Measurements from ENCODE around the gene TDRD15. TPM values are rescaled to one million over a fixed set of nuclear protein-coding genes. Genes with fewer than 3 reads are reported as not detected.
A peak's percentile ranks its signal among the peaks of the same experiment; 100 is the strongest.

TDRD15 gene
- total and polyA plus RNA-seq, 2 of the 13 experiments (the other 11 are each of a cell fraction or from before 2014, with no cell fraction given), result 0.12 to 0.29 TPM

GRCh38 chr2:21146638-21147037 is 22.9 kb downstream of the TDRD15 start (continued):
- TF ChIP-seq NR2F1 (CRISPR knock-in tag; IDR thresholded peaks at IDR 0.05), result no peak
- no peak for TF ChIP-seq GATAD1 (CRISPR knock-in tag; IDR thresholded peaks at IDR 0.05)

- POLR2A ChIA-PET, result interaction anchor here (0.9 kb wide), 2 partner anchors 106 to 111 kb away, joined by 3 read pairs; no protein-coding TSS in a partner anchor
- intact Hi-C loops (cut with micrococcal nuclease; ENCODE audit: unreplicated experiment), result no loop called here
- TF ChIP-seq ZNF10 (CRISPR knock-in tag; IDR thresholded peaks at IDR 0.05; ENCODE audit: borderline replicate concordance, low read depth) (no peak), ISL2 (CRISPR knock-in tag; IDR thresholded peaks at IDR 0.05) (0 out of 2 replicates have a peak, but pooled peaks have one; percentile 16), HMG20A (CRISPR knock-in tag; IDR thresholded peaks at IDR 0.05; ENCODE audit: borderline replicate concordance) (peak; percentile 20; the same call in 1 of the 2 replicates), RFX1 (IDR thresholded peaks at IDR 0.05) (no peak), ZNF562 (CRISPR knock-in tag; IDR thresholded peaks at IDR 0.05; ENCODE audit: borderline replicate concordance) (no peak), ARNTL (CRISPR knock-in tag; IDR thresholded peaks at IDR 0.05) (no peak), EP300 (IDR thresholded peaks at IDR 0.05; ENCODE audit: low read depth in 2 of 2, low read length in 2 of 2) (peak in 1 of 2 experiments; percentile 19; a peak in 1 of 4 replicates), EP300 (CRISPR knock-in tag; IDR thresholded peaks at IDR 0.05; ENCODE audit: borderline replicate concordance) (no peak), MIER2 (CRISPR knock-in tag; IDR thresholded peaks at IDR 0.05) (no peak), RARA (CRISPR knock-in tag; IDR thresholded peaks at IDR 0.05) (peak; percentile 63; the same call in 1 of the 2 replicates), CSRNP2 (CRISPR knock-in tag; conservative IDR thresholded peaks at IDR 0.05; ENCODE audit: low read depth) (no peak), GATAD2A (CRISPR knock-in tag; IDR thresholded peaks at IDR 0.05) (0 out of 2 replicates have a peak, but pooled peaks have one; percentile 12), ZNF7 (CRISPR knock-in tag; IDR thresholded peaks at IDR 0.05) (no peak), ZNF513 (CRISPR knock-in tag; conservative IDR thresholded peaks at IDR 0.05) (no peak), CREM (IDR thresholded peaks at IDR 0.05) (peak; percentile 18; the same call in 1 of the 2 replicates), CREM (CRISPR knock-in tag; IDR thresholded peaks at IDR 0.05) (no peak), HNF4A (CRISPR knock-in tag; IDR thresholded peaks at IDR 0.05) (0 out of 2 replicates have a peak, but pooled peaks have one; percentile 11), ZNF451 (CRISPR knock-in tag; IDR thresholded peaks at IDR 0.05) (no peak), ZNF276 (CRISPR knock-in tag; IDR thresholded peaks at IDR 0.05; ENCODE audit: low read depth) (no peak), FOXA3 (CRISPR knock-in tag; IDR thresholded peaks at IDR 0.05) (peak; percentile 55), ETV6 (CRISPR knock-in tag; conservative IDR thresholded peaks at IDR 0.05) (no peak)
Measured at GRCh38 chr2:21148718-21149117, 24.9 kb downstream of the TDRD15 start.

More at GRCh38 chr2:21148718-21149117, 24.9 kb downstream of the TDRD15 start:
- CTCF ChIA-PET (ENCODE audit: low intra/inter-chr PET ratio, low total read pairs), result no interaction called here
- FAIRE-seq (no peak), ATAC-seq (no peak), DNase-seq (ENCODE audit: low spot score) (no peak)
- no peaks in the 10 kb centered on the region for H4K20me1 ChIP-seq (ENCODE audit: insufficient read depth, low read length)
- H3K79me2 ChIP-seq (ENCODE audit: insufficient read depth, low read length), result no peaks in the 10 kb centered on the region
- H3K4me2 ChIP-seq (ENCODE audit: low read depth, low read length), result peak overlapping the region; percentile 0; the same call in 1 of the 2 replicates
- no peaks in the 10 kb centered on the region for H3K36me3 ChIP-seq (replicated peaks in 1 of 2; ENCODE audit: control insufficient read depth in 1 of 2, insufficient read depth in 2 of 2, low read length in 2 of 2)
- peaks cover 10% of the 10 kb centered on the region for H3K4me1 ChIP-seq (ENCODE audit: insufficient read depth, low read length)
- H3K27ac ChIP-seq (ENCODE audit: extremely low read length, insufficient read depth, low read length), result no peak overlapping the region
- no peaks in the 10 kb centered on the region for H3K27me3 ChIP-seq (ENCODE audit: control insufficient read depth in 1 of 2, insufficient read depth in 2 of 2, low read length in 2 of 2)
- no peaks in the 10 kb centered on the region for H3K9me3 ChIP-seq (ENCODE audit: low read length)
- no TSS peak for BruUV-seq (replicated peaks)
- no peak overlapping the region for H3K4me3 ChIP-seq (replicated peaks in 1 of 3; ENCODE audit: insufficient read depth in 1 of 3, low read depth in 2 of 3, low read length in 3 of 3)
- no peak overlapping the region for H2AFZ ChIP-seq (ENCODE audit: low read length)
- in situ Hi-C loops (cut with HindIII; ENCODE audit: extremely low pct_ligation_motif_present, low pct_unique_long_range_greater_than_20kb), result no loop called here
- H3K9ac ChIP-seq (ENCODE audit: insufficient read depth, low read depth, low read length), result no peak overlapping the region

Measured in HepG2 (cell line).